Stimulated activated CD4-positive, alpha-beta T cell treated with anti-CD3 and anti-CD28 coated beads, Interleukin-4, amount 100 ng/mL, for 24 hours (primary cell): ENCODE data around the gene CAPN7.

Experiments
- DNase-seq: peaks from one replicate; pipeline ENCODE4 v3.0.0-alpha.2; 2020

Gene CAPN7

GRCh38 chr3:15255215-15255614 lies 49.2 kb downstream of the CAPN7 start:
- DNase-seq, result no peak

- no peak for DNase-seq
These were observed 50.9 kb downstream of the CAPN7 start for GRCh38 chr3:15256861-15257341.

- DNase-seq, result no peak
These were observed 52.7 kb downstream of the CAPN7 start for GRCh38 chr3:15258720-15259119.

- DNase-seq, result no peak
These were observed 54.5 kb downstream of the CAPN7 start for GRCh38 chr3:15260531-15260930.

GRCh38 chr3:15261274-15261673 lies 55.2 kb downstream of the CAPN7 start:
- no peak for DNase-seq

GRCh38 chr3:15262021-15262420 lies 56.0 kb downstream of the CAPN7 start:
- no peak for DNase-seq

GRCh38 chr3:15263120-15263519 lies 57.1 kb downstream of the CAPN7 start:
- no peak for DNase-seq

- DNase-seq, result no peak
These were observed 57.9 kb downstream of the CAPN7 start for GRCh38 chr3:15263926-15264325.

GRCh38 chr3:15264486-15264885 lies 58.4 kb downstream of the CAPN7 start:
- no peak for DNase-seq

- DNase-seq, result no peak
These were observed 59.8 kb downstream of the CAPN7 start for GRCh38 chr3:15265655-15266509.

- DNase-seq, result no peak
These were observed 60.7 kb downstream of the CAPN7 start for GRCh38 chr3:15266510-15267376.

- DNase-seq, result no peak
These were observed 61.5 kb downstream of the CAPN7 start for GRCh38 chr3:15267502-15267901.

- DNase-seq, result peak; percentile 89
These were observed 62.1 kb downstream of the CAPN7 start for GRCh38 chr3:15268033-15268631.

- peak; percentile 91 for DNase-seq
These were observed 63.3 kb downstream of the CAPN7 start for GRCh38 chr3:15269091-15269989.

- no peak for DNase-seq
These were observed 65.0 kb downstream of the CAPN7 start for GRCh38 chr3:15271030-15271429.

- peak; percentile 80 for DNase-seq
These were observed 65.8 kb downstream of the CAPN7 start for GRCh38 chr3:15271785-15272381.

GRCh38 chr3:15272426-15273196 lies 66.6 kb downstream of the CAPN7 start:
- no peak for DNase-seq

GRCh38 chr3:15273227-15273626 lies 67.2 kb downstream of the CAPN7 start:
- DNase-seq, result no peak

- no peak for DNase-seq
These were observed 70.1 kb downstream of the CAPN7 start for GRCh38 chr3:15276028-15276724.

GRCh38 chr3:15277861-15278500 lies 71.9 kb downstream of the CAPN7 start:
- no peak for DNase-seq
